Subcutaneous adipose tissue (tissue), 4 donors: ENCODE data around the gene DMRTA2. TPM values are rescaled to one million over a fixed set of nuclear protein-coding genes. Genes with fewer than 3 reads are reported as not detected.

Source experiments
- CTCF ChIP-seq: fragments of 450-650 bp; IDR thresholded peaks from one replicate; pipeline ENCODE4 v1.5.1; 2016; ENCODE audit warnings: low read depth, mild to moderate bottlenecking, control low read depth, antibody characterized with exemption, moderate library complexity
- total RNA-seq, 4 donors: library from RNA; depleted of rRNA; stranded (reverse); fragments of >200 nt; gene quantifications; one replicate each; pipeline ENCODE4 v1.1.0, GENCODE V29; 2016

DMRTA2 gene
- total RNA-seq, 4 donors from 2014 or later: not detected

- TF ChIP-seq CTCF: no peak
These were observed 27.8 kb upstream of the DMRTA2 start for GRCh38 chr1:50450861-50451653.

- TF ChIP-seq CTCF: no peak
These were observed 24.7 kb upstream of the DMRTA2 start for GRCh38 chr1:50447961-50448360.

GRCh38 chr1:50441183-50441582 is 17.9 kb upstream of the DMRTA2 start:
- TF ChIP-seq CTCF: no peak

DNA sequence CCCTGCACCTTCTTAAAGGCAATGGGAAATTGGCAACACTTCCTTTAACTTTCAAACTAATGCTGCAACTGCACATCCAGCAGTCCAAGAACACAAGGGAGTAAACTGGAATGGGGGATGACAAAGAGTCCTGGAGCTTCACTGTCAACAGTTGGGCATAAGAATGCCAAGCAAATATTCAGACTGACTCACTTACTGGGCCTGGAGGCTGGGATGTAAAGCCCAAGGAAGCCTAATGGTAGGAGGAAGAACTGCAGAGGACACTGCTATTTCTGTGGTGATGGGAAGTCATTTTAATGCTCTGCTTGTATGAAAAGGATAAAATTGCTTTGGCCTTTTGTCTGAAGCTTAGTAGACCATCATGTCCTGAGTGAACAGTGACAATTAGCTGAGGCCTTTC is 15.7 kb upstream of the DMRTA2 start:
- TF ChIP-seq CTCF: no peak

- no peak for TF ChIP-seq CTCF
These were observed 13.2 kb upstream of the DMRTA2 start for GRCh38 chr1:50436489-50436888.

GRCh38 chr1:50430010-50430405 is 6.8 kb upstream of the DMRTA2 start:
- TF ChIP-seq CTCF: no peak

- no peak for TF ChIP-seq CTCF
These were observed 4.9 kb upstream of the DMRTA2 start for GRCh38 chr1:50427818-50428779.
